AG20443 (cell line): ENCODE data around the gene FAM13B.

Experiments used
- DNase-seq: peaks from one replicate; pipeline ENCODE4 v3.0.0; 2012; ENCODE audit warnings: low spot score, mixed read lengths

FAM13B gene

DNA sequence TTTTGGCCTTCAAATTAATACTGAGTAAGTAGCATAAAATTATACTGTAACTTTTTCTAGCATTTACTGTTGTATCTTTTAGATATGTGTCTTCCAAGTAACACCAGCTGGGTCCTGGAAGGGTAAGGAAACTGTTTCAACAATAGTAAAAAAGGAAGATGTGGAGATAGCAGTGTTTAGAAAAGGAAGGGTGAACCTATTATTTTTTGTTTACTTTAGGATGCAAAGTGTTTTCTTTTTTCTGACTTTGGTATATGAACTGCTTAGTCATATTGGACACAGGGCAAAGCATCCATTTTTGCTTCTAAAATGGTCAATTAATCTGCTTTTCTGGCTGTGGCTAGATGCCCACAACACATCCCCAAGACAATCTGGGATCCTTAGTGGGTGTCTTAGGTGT is 138.3 kb downstream of the FAM13B start:
- no peak for DNase-seq

GRCh38 chr5:137891849-137892248 is 141.0 kb downstream of the FAM13B start:
- no peak for DNase-seq

DNA sequence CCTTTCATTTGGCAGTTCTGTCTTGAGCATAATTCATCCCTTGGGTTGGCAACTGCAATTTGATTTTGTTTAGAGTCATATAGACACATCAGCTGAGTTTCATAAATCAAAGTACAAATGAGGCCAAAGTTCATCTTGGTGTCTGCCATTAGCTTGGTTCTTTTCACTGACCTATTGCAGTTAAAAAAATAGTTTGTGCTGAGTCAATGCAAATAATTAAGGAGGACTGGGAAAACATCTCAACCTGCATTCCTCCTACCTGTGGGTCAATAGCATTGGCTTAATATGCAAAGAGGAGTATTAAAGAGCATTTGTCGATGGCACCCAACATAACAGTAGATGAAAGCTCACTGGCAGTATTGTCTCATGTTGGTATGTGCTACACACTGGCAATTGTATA is 142.0 kb downstream of the FAM13B start:
- no peak for DNase-seq

DNA sequence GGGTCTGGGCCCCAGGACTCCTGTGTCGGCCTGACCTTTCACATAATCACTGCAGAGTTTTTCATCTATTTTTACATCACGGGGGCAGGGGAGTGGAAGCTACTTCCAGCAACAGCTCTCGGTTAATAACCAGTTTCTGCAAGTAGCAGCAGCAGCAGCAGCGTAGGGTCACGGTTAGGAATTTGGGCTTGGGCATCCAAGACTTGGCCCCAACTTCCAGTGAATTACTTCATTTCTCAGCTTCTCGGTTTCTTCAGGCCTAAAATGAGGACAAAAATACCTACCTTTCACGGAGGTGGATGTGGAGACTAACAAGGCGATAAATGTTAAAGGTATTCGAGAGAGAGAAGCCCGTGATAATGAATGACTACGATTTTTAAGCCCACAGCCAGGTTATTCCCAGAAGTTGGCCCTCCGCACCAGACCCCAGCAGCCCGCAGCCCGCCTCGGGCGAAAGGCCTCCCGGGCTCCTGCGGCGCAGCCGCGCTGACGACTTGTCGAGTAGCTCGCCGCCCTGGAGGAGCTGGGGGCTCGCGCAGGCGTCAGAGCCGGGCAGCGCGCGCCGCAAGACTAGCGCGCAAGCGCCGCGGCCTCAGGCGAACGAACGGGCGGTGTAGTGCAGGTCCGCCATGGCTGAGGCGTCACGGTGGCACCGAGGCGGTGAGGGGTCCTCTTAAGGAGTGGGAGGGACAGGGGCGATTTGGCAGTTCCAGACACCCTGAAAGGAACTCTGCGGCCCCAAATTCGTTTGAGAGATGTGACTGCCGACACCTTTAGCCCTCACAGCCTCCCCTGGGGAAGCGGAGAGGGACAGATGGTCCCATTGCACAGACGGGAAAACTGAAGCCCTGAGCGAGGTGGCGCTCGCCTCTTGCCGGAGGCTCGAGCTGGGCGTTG is 143.8 kb downstream of the FAM13B start, which contains the start of gene PKD2L2:
PKD2L2 (plus strand) TSS at position 595 of the 897 bp plus-strand sequence; CDS start at position 630, 35 bp downstream.
- peak; percentile 95 for DNase-seq

DNA sequence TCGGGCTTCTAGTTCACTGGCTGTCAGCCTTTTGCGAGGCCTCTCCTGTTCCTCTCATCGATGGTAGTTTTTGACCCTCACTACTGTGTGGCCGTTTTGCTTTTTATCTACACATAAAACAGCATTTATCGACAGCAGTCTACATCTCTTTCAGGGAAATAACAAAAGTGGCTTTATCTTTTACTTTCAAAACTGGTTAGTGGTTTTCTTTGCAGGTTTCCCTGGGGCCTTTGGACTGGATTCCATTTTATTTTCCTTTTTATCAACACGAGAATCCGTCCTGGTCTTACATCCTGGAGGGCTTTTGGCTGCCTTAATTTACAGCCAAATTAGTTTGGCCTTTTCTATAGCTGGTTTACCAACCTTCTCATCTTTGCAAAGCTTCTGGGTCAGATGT is 144.4 kb downstream of the FAM13B start:
- DNase-seq: no peak
